ENCODE measurements around the gene CCDC187.

CCDC187 gene

GRCh38 chr9:136314944-136315343 lies 11.1 kb upstream of the CCDC187 start:
- H3K27ac ChIP-seq = no peak overlapping the region

GRCh38 chr9:136314056-136314416 lies 10.1 kb upstream of the CCDC187 start:
- no peak for DNase-seq (ENCODE audit: low read depth, low spot score)
- H3K27ac ChIP-seq = no peak overlapping the region

More at GRCh38 chr9:136314944-136315343, 11.1 kb upstream of the CCDC187 start:
- DNase-seq (ENCODE audit: low read depth, low spot score) = no peak

GRCh38 chr9:136313111-136314055 lies 9.5 kb upstream of the CCDC187 start:
- H3K27ac ChIP-seq = no peak overlapping the region
- DNase-seq (ENCODE audit: low read depth, low spot score) = no peak

- DNase-seq (ENCODE audit: low read depth, low spot score) = no peak
- no peak overlapping the region for H3K27ac ChIP-seq
Observed at GRCh38 chr9:136312436-136312835, 8.5 kb upstream of the CCDC187 start.

GRCh38 chr9:136312009-136312375 lies 8.1 kb upstream of the CCDC187 start:
- no peak overlapping the region for H3K27ac ChIP-seq
- no peak for DNase-seq (ENCODE audit: low read depth, low spot score)

- DNase-seq (ENCODE audit: low read depth, low spot score) = no peak
- H3K27ac ChIP-seq = no peak overlapping the region
Observed at GRCh38 chr9:136311051-136312008, 7.4 kb upstream of the CCDC187 start.

- H3K27ac ChIP-seq = no peak overlapping the region
- no peak for DNase-seq (ENCODE audit: low read depth, low spot score)
Observed at GRCh38 chr9:136310273-136311030, 6.6 kb upstream of the CCDC187 start.

GRCh38 chr9:136309806-136310220 lies 5.9 kb upstream of the CCDC187 start:
- no peak for DNase-seq (ENCODE audit: low read depth, low spot score)
- H3K27ac ChIP-seq = no peak overlapping the region

- DNase-seq (ENCODE audit: low read depth, low spot score) = no peak
- no peak overlapping the region for H3K27ac ChIP-seq
Observed at GRCh38 chr9:136309101-136309801, 5.4 kb upstream of the CCDC187 start.

GRCh38 chr9:136308702-136309053 lies 4.8 kb upstream of the CCDC187 start:
- no peak overlapping the region for H3K27ac ChIP-seq
- DNase-seq (ENCODE audit: low read depth, low spot score) = no peak

GRCh38 chr9:136308006-136308701 lies 4.3 kb upstream of the CCDC187 start:
- no peak overlapping the region for H3K27ac ChIP-seq
- no peak for DNase-seq (ENCODE audit: low read depth, low spot score)

GRCh38 chr9:136307215-136307750 lies 3.4 kb upstream of the CCDC187 start:
- DNase-seq (ENCODE audit: low read depth, low spot score) = no peak
- no peak overlapping the region for H3K27ac ChIP-seq

- DNase-seq (ENCODE audit: low read depth, low spot score) = no peak
- H3K27ac ChIP-seq = no peak overlapping the region
Observed at GRCh38 chr9:136306211-136307208, 2.6 kb upstream of the CCDC187 start.

GRCh38 chr9:136305804-136306203 lies 1.9 kb upstream of the CCDC187 start:
- no peak for DNase-seq (ENCODE audit: low read depth, low spot score)
- H3K27ac ChIP-seq = no peak overlapping the region

- no peak overlapping the region for H3K27ac ChIP-seq
- DNase-seq (ENCODE audit: low read depth, low spot score) = no peak
Observed at GRCh38 chr9:136304981-136305380, 1.1 kb upstream of the CCDC187 start.

GRCh38 chr9:136304456-136304855 lies 562 bp upstream of the CCDC187 start:
- no peak overlapping the region for H3K27ac ChIP-seq
- no peak for DNase-seq (ENCODE audit: low read depth, low spot score)

GRCh38 chr9:136303066-136303824 lies 649 bp downstream of the CCDC187 start:
- no peak for DNase-seq (ENCODE audit: low read depth, low spot score)
- H3K27ac ChIP-seq = no peak overlapping the region

All from epithelial cell of prostate (primary cell).